Measurements from ENCODE around the gene ADM5. TPM values are rescaled to one million over a fixed set of nuclear protein-coding genes. Genes with fewer than 3 reads are reported as not detected.

ADM5 gene
- total RNA-seq, 1 experiment from 2014 or later: 13.5 TPM

DNA sequence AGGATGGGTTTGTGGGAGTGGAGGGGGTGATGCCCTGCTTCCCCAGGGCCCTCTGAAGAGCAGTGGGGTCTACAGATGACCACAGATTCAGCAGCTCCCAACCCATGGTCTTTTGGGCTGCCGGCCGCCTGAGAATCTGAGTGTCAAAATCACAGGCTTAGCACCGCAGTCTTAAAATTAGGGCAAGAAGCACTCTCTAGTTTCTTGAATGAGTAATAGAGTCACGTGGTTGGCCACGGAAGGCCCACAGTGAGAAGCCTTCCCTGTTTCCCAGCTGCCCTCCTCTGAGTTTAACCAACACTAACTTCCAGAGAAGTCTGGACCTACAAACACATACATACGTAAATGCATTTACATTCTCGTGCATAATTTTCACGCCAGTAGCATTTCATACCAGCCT lies 7.1 kb upstream of the ADM5 start:
- H2AK5ac ChIP-seq (ENCODE audit: insufficient read length, low read length): no peak overlapping the region
- no peak overlapping the region for H3K27ac ChIP-seq (ENCODE audit: insufficient read length, low read depth, low read length)
- no peak overlapping the region for H2BK5ac ChIP-seq (ENCODE audit: insufficient read length, low read length)
- no peak overlapping the region for H3K56ac ChIP-seq (ENCODE audit: insufficient read length, low read depth, low read length)
- H3K79me2 ChIP-seq (ENCODE audit: insufficient read depth, low read length): peaks cover 22% of the 10 kb centered on the region; the same call in 1 of the 2 replicates
- Mint-ChIP-seq H3K36me3 (ENCODE audit: insufficient read depth in 1 of 3, low read depth in 3 of 3) (peaks cover 46 to 61% (median 58%) of the 10 kb centered on the region in 3 experiments), H3K27me3 (ENCODE audit: low read depth) (no peaks in the 10 kb centered on the region), H3K9me3 (no peaks in the 10 kb centered on the region; a peak in 3 of 5 replicates), H3K27ac (no peak overlapping the region), H3K4me1 (peaks cover 25 to 52% of the 10 kb centered on the region in 2 experiments), H3K4me3 (peak overlapping the region in 1 of 2 experiments; percentile 44; a peak in 1 of 5 replicates)
- H2BK12ac ChIP-seq (ENCODE audit: insufficient read length, low read depth, low read length): no peak overlapping the region
- no peaks in the 10 kb centered on the region for H3K27me3 ChIP-seq (ENCODE audit: insufficient read depth, low read length)
- no CpG with 5 or more reads among the region's 8 CpGs for WGBS (ENCODE audit: extremely low coverage, insufficient read length, low lambda C conversion rate)
- DNase-seq: no peak
- H2AFZ ChIP-seq (ENCODE audit: low read length): no peak overlapping the region
- no peak overlapping the region for H4K5ac ChIP-seq (ENCODE audit: insufficient read length, low read depth, low read length)
- no peak overlapping the region for H2BK120ac ChIP-seq (ENCODE audit: low read depth, low read length, poor library complexity, severe bottlenecking)
- H4K8ac ChIP-seq (replicated peaks; ENCODE audit: insufficient read length, low read depth, low read length): no peak overlapping the region
- no peak overlapping the region for H3K4me2 ChIP-seq (ENCODE audit: insufficient read depth, insufficient read length, low read length)
- no peak overlapping the region for H3K14ac ChIP-seq (ENCODE audit: insufficient read depth, low read length)
- H3T11ph ChIP-seq (ENCODE audit: low read length): no peak overlapping the region
- H3K23ac ChIP-seq (ENCODE audit: insufficient read length, low read depth, low read length): no peak overlapping the region
- H4K91ac ChIP-seq (ENCODE audit: insufficient read length, low read depth, low read length): no peak overlapping the region
- H3K4ac ChIP-seq (ENCODE audit: low read depth, low read length): no peak overlapping the region
- no peak overlapping the region for H3K18ac ChIP-seq (ENCODE audit: insufficient read length, low read depth, low read length)
- TF ChIP-seq, protein P1, sequence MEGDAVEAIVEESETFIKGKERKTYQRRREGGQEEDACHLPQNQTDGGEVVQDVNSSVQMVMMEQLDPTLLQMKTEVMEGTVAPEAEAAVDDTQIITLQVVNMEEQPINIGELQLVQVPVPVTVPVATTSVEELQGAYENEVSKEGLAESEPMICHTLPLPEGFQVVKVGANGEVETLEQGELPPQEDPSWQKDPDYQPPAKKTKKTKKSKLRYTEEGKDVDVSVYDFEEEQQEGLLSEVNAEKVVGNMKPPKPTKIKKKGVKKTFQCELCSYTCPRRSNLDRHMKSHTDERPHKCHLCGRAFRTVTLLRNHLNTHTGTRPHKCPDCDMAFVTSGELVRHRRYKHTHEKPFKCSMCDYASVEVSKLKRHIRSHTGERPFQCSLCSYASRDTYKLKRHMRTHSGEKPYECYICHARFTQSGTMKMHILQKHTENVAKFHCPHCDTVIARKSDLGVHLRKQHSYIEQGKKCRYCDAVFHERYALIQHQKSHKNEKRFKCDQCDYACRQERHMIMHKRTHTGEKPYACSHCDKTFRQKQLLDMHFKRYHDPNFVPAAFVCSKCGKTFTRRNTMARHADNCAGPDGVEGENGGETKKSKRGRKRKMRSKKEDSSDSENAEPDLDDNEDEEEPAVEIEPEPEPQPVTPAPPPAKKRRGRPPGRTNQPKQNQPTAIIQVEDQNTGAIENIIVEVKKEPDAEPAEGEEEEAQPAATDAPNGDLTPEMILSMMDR (conservative IDR thresholded peaks at IDR 0.05): no peak
- peaks cover 2% of the 10 kb centered on the region for H3K79me1 ChIP-seq (ENCODE audit: insufficient read depth, low read depth, low read length, poor library complexity, severe bottlenecking)
- H2BK20ac ChIP-seq (ENCODE audit: low read depth, low read length, poor library complexity, severe bottlenecking): no peak overlapping the region
- no peaks in the 10 kb centered on the region for H3K23me2 ChIP-seq (ENCODE audit: insufficient read length, low read depth, low read length, poor library complexity, severe bottlenecking)
- no peaks in the 10 kb centered on the region for H4K20me1 ChIP-seq (ENCODE audit: control insufficient read depth, insufficient read depth, insufficient read length)
- no peak overlapping the region for H2BK15ac ChIP-seq (ENCODE audit: low read depth, low read length)
- H3K9ac ChIP-seq (ENCODE audit: extremely low read depth, insufficient read length, low read length): no peak overlapping the region
- no peaks in the 10 kb centered on the region for H3K9me3 ChIP-seq (ENCODE audit: control insufficient read depth, low read depth, low read length)
- H3K4me1 ChIP-seq (ENCODE audit: insufficient read depth, low read length): peaks cover 4% of the 10 kb centered on the region; the same call in 1 of the 2 replicates

Measured in H9 (cell line).